Progenitor cell of endocrine pancreas (in vitro differentiated cells): ENCODE results near the gene KRT79. TPM values are rescaled to one million over a fixed set of nuclear protein-coding genes. Genes with fewer than 3 reads are reported as not detected.

Experiments
- DNase-seq: peaks from one replicate; pipeline ENCODE4 v3.0.0; 2021; ENCODE audit warnings: low spot score; ENCODE audit not compliant: unreplicated experiment
- H3K27ac Mint-ChIP-seq: 2 replicates; pipeline ENCODE4 v1.8.0; 2021; ENCODE audit warnings: mild to moderate bottlenecking, moderate library complexity, mixed read lengths
- H3K27me3 Mint-ChIP-seq: 2 replicates; pipeline ENCODE4 v1.8.0; 2021; ENCODE audit warnings: mixed read lengths
- H3K36me3 Mint-ChIP-seq: 2 replicates; pipeline ENCODE4 v1.8.0; 2022; ENCODE audit warnings: mixed read lengths; ENCODE audit not compliant: insufficient read depth
- H3K4me1 Mint-ChIP-seq: 2 replicates; pipeline ENCODE4 v1.8.0; 2021; ENCODE audit warnings: low read depth, mixed read lengths
- H3K4me3 Mint-ChIP-seq: 2 replicates; pipeline ENCODE4 v1.8.0; 2021; ENCODE audit warnings: low read depth, mild to moderate bottlenecking, moderate library complexity, mixed read lengths
- H3K9me3 Mint-ChIP-seq: 2 replicates; pipeline ENCODE4 v1.8.0; 2021; ENCODE audit warnings: low read depth, mixed read lengths
- total RNA-seq: library from RNA; stranded (reverse); gene quantifications from 2 replicates; pipeline ENCODE4 v1.2.1, GENCODE V29; 2021
- TF ChIP-seq, protein P1 (sequence below): fragments of 200-600 bp; sonication (generic); IDR thresholded peaks from one replicate; pipeline ENCODE4 v1.5.0; 2021; ENCODE audit warnings: antibody characterized with exemption, mild to moderate bottlenecking; ENCODE audit not compliant: unreplicated experiment

KRT79 gene
- total RNA-seq, 1 donor from 2014 or later: not detected

DNA sequence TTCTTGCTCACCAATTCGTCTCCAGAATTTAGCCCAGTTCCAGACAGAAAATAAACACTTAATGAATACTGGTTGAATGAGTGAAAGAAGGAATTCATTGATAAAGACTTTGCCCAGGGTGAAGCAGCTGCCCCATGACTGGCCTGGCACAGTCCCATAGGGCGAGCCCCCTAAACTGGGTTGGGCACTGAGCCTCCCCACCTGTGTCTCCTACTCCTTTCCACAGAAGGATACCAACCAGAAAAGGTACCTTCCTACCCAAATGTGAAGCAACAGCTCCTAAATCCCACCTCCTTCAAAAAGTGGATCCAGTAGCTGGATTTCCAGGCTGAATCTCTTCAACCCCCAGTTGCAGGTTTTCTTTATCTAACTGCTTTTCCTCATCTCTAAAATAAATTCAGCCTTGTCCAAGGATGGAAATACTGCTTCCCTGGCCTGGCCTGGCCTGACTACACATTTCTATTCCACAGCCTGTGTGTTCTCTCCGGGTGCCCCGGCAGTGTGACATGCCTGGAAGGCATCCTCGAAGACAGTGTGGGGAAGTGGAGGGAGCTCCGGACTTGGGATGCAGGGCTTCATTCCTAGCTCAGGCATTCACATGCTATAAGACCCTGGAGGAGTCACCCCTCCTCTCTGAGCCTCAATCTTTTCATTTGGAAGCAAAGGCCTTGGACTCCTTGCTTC is 45.8 kb downstream of the KRT79 start:
- Mint-ChIP-seq H3K4me3 (no peak overlapping the region), H3K27ac (no peak overlapping the region), H3K36me3 (no peaks in the 10 kb centered on the region), H3K9me3 (no peaks in the 10 kb centered on the region), H3K4me1 (no peaks in the 10 kb centered on the region), H3K27me3 (peaks cover 53% of the 10 kb centered on the region)
- DNase-seq: no peak
- TF ChIP-seq, protein P1, sequence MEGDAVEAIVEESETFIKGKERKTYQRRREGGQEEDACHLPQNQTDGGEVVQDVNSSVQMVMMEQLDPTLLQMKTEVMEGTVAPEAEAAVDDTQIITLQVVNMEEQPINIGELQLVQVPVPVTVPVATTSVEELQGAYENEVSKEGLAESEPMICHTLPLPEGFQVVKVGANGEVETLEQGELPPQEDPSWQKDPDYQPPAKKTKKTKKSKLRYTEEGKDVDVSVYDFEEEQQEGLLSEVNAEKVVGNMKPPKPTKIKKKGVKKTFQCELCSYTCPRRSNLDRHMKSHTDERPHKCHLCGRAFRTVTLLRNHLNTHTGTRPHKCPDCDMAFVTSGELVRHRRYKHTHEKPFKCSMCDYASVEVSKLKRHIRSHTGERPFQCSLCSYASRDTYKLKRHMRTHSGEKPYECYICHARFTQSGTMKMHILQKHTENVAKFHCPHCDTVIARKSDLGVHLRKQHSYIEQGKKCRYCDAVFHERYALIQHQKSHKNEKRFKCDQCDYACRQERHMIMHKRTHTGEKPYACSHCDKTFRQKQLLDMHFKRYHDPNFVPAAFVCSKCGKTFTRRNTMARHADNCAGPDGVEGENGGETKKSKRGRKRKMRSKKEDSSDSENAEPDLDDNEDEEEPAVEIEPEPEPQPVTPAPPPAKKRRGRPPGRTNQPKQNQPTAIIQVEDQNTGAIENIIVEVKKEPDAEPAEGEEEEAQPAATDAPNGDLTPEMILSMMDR: no peak

DNA sequence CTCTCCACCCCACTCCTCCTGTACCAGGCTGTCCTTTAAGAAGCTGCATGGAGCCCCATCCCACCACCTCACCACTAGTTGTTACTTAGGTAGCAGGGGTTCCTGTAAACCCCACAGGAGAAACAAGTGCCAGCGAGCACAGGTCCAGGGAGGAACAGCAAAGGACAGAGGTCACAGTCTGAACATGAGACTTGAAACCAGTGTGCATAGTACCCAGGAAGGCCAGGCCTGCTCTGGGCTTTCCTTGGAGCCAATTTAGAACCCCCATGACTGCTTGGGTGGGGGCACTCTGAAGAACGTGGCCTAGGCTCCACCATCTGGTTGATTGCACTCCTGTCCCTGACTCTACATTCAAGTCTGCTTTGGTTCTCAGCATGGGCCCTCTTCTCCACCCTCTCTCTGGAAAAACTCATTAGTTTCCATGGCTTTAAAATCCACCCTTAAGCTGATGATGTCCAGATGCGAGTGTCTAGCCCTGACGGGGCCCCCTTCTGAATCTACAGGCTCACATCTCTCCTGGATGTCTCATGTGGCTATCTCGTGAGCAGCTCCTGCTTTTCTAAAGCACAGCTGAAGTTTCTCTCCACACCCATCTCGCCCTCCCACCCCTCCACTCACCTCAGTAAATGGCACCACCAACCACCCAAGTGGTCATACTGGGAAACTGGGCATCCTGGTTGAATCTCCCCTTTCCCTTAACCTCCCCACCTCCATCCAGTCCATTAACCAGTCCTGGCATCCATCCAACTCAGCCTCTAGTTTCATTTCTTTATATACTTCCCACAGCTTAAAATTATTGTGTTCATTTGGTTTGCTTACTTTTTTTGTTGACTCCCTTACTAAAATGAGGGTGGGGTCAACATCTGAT is 46.6 kb downstream of the KRT79 start:
- no peak for DNase-seq
- Mint-ChIP-seq H3K4me3 (no peak overlapping the region), H3K9me3 (no peaks in the 10 kb centered on the region), H3K27ac (no peak overlapping the region), H3K27me3 (peaks cover 47% of the 10 kb centered on the region), H3K4me1 (no peaks in the 10 kb centered on the region), H3K36me3 (no peaks in the 10 kb centered on the region)
- TF ChIP-seq, protein P1: no peak

DNA sequence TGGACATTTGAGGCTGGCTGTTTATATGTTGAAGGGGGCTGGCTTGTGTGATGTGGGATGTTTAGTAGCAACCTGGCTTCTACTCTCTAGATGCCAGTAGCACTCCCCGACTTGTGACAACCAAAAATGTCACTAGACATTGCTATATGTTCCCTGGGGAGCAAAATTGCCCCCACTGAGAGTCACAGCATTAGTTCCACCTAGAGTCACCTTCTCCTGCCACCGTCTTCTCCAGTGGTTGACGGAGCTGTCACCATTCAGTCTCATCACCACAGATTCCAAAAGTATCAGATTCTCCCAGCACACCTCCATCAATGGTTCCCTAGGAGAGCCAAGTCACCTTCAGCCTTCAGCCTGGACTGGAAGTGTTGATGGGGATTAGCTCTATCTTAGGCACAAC is 49.2 kb downstream of the KRT79 start:
- Mint-ChIP-seq H3K9me3 (no peaks in the 10 kb centered on the region), H3K27me3 (peaks cover 41% of the 10 kb centered on the region), H3K36me3 (no peaks in the 10 kb centered on the region)

DNA sequence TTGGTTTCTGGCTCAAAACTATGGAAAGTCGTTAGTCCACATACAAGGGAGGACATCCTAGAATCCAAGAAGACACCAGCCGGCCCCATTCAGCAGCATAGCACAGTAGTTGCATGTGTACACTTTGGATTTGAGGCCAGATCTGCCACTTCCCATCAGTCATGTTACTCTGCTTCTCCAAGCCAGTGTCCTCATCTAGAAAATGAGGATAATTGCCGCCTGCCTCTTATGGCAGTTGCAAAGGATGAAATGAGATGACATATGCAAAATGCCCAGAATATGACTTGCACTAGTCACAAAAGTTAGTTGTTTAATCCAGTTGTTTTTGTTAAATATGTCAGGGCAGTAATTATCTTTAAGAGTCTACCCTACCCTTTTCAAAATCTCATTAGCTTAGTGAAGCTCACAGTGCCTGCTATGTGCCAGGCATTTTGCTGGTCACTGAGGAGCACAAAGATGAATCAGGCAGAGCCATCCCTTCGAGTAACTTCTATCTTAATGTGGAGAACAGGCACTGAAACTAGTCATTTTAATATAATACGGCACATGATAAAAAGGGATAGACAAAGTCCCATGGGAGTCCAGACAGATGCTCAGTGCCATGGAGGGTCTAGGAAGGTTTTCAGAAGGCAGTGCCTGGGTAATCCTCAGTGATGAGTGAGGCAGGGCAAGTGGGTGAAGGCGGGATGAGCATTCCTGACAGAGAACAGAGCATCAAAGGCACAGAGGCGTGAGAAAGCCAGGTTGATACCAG is 50.4 kb downstream of the KRT79 start:
- Mint-ChIP-seq H3K36me3 (no peaks in the 10 kb centered on the region), H3K27me3 (peaks cover 38% of the 10 kb centered on the region), H3K27ac (no peak overlapping the region), H3K9me3 (no peaks in the 10 kb centered on the region), H3K4me3 (no peak overlapping the region), H3K4me1 (no peaks in the 10 kb centered on the region)
- DNase-seq: no peak
- TF ChIP-seq, protein P1: no peak

More for the DNA sequence above, 49.2 kb downstream of the KRT79 start:
- Mint-ChIP-seq H3K4me3 (no peak overlapping the region), H3K27ac (no peak overlapping the region), H3K4me1 (no peaks in the 10 kb centered on the region)
- DNase-seq: no peak
- TF ChIP-seq, protein P1: no peak

DNA sequence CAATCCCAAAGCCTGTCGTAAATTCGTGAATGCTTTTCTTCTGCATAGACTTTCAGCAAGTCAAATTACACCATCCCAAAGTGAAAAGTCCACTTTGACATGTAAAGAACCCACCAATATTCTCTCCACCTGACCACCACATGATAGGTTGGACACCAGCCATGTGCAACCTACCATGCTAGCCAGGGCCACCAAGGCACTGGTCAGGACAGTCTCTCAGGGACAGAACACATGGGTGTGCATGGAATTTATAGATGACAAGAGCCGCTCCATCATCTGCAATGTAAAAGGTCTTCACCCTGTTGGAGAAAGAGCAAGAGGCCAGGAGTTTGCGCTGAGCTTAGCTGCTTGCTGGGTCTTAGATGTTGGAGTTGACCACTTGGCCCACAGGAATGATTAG is 51.6 kb downstream of the KRT79 start:
- TF ChIP-seq, protein P1: no peak
- no peak for DNase-seq
- Mint-ChIP-seq H3K4me1 (no peaks in the 10 kb centered on the region), H3K27ac (no peak overlapping the region), H3K36me3 (no peaks in the 10 kb centered on the region), H3K27me3 (peaks cover 40% of the 10 kb centered on the region), H3K9me3 (no peaks in the 10 kb centered on the region), H3K4me3 (no peak overlapping the region)
